Renal pelvis (tissue), 4 donors: ENCODE results near the gene EML1. TPM values are rescaled to one million over a fixed set of nuclear protein-coding genes. Genes with fewer than 3 reads are reported as not detected.
"Not testable (repeated sequence)": the region's sequence is repeated elsewhere in the genome, so short reads cannot be mapped to it uniquely, and the experiment has no call there.

Source experiments
- DNase-seq: peaks from one replicate; pipeline ENCODE4 v3.0.0-alpha.2; 2013
- polyA plus RNA-seq, 3 donors: library from polyadenylated mRNA; unstranded; fragments of 120-200 nt; gene quantifications; one replicate each; pipeline ENCODE4 v1.2.1, GENCODE V29; 2013; ENCODE audit not compliant: insufficient read length in 3 of 3

Gene EML1
- polyA plus RNA-seq, 3 donors: 32.4 to 40.3 (median 33.6) TPM

GRCh38 chr14:99936056-99936455, 142.8 kb downstream of the EML1 start:
- no peak for DNase-seq

- DNase-seq: no peak
Observed at GRCh38 chr14:99936738-99937474, 143.7 kb downstream of the EML1 start.

- no peak for DNase-seq
Observed at GRCh38 chr14:99937475-99938244, 144.4 kb downstream of the EML1 start.

GRCh38 chr14:99938376-99938775, 145.2 kb downstream of the EML1 start:
- DNase-seq: no peak

GRCh38 chr14:99938896-99939295, 145.7 kb downstream of the EML1 start:
- no peak for DNase-seq

- DNase-seq: no peak
Observed at GRCh38 chr14:99939421-99939820, 146.2 kb downstream of the EML1 start.

- no peak for DNase-seq
Observed at GRCh38 chr14:99940064-99940463, 146.9 kb downstream of the EML1 start.

- no peak for DNase-seq
Observed at GRCh38 chr14:99941211-99941610, 148.0 kb downstream of the EML1 start.

GRCh38 chr14:99943620-99944019, 150.4 kb downstream of the EML1 start:
- DNase-seq: no peak

GRCh38 chr14:99944241-99944651, 151.0 kb downstream of the EML1 start:
- DNase-seq: no peak

GRCh38 chr14:99945732-99946651, 152.8 kb downstream of the EML1 start:
- DNase-seq: no peak

- DNase-seq: no peak
Observed at GRCh38 chr14:99946652-99947489, 153.7 kb downstream of the EML1 start.

- no peak for DNase-seq
Observed at GRCh38 chr14:99947695-99948094, 154.5 kb downstream of the EML1 start.

GRCh38 chr14:99949011-99949732, 156.0 kb downstream of the EML1 start:
- DNase-seq: not testable (repeated sequence)

- DNase-seq: no peak
Observed at GRCh38 chr14:99950181-99950580, 157.0 kb downstream of the EML1 start.

- DNase-seq: no peak
Observed at GRCh38 chr14:99951085-99951484, 157.9 kb downstream of the EML1 start.

GRCh38 chr14:99952039-99952438, 158.8 kb downstream of the EML1 start:
- DNase-seq: no peak

GRCh38 chr14:99952453-99952852, 159.2 kb downstream of the EML1 start:
- no peak for DNase-seq

- DNase-seq: no peak
Observed at GRCh38 chr14:99955826-99956455, 162.7 kb downstream of the EML1 start.

GRCh38 chr14:99958380-99958779, 165.2 kb downstream of the EML1 start:
- no peak for DNase-seq
